OCI-LY1 (cell line): ENCODE data around the gene ST7.
"Not testable (repeated sequence)": the region's sequence is repeated elsewhere in the genome, so short reads cannot be mapped to it uniquely, and the experiment has no call there.

Experiments used
- EZH2 ChIP-seq: fragments of 200-600 bp; sonication (generic), shearing (Covaris generic); IDR thresholded peaks from 2 replicates; pipeline ENCODE4 v1.8.0; 2017; ENCODE audit warnings: borderline replicate concordance, mixed run types, mild to moderate bottlenecking, antibody characterized with exemption, low read length, moderate library complexity, mixed read lengths
- TF ChIP-seq, protein P1 (sequence below): fragments of 200-600 bp; sonication (generic), shearing (Covaris generic); IDR thresholded peaks from 2 replicates; pipeline ENCODE4 v1.5.1; 2017; ENCODE audit warnings: mild to moderate bottlenecking, antibody characterized with exemption, low read length, moderate library complexity, mixed read lengths

DNA sequence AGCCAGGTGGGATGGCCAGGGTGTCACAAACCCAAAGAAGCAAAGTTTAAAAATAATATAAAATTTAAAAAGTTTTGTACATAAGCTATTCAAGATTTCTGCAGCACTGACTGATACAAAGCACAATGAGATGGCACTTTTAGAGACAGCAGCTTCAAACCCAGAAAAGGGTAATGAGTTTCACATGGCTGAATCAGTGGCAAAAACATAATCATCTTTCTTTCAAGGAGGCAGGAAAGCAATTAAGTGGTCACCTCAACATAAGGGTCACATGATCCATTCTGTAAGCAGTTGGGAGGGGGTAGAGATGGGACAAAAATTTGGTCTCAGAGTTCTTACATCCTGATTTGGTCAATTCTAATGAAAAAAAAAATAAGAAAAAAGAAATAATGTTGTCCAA is 17.9 kb downstream of the ST7 start:
- not testable (repeated sequence) for TF ChIP-seq EZH2
- TF ChIP-seq, protein P1, sequence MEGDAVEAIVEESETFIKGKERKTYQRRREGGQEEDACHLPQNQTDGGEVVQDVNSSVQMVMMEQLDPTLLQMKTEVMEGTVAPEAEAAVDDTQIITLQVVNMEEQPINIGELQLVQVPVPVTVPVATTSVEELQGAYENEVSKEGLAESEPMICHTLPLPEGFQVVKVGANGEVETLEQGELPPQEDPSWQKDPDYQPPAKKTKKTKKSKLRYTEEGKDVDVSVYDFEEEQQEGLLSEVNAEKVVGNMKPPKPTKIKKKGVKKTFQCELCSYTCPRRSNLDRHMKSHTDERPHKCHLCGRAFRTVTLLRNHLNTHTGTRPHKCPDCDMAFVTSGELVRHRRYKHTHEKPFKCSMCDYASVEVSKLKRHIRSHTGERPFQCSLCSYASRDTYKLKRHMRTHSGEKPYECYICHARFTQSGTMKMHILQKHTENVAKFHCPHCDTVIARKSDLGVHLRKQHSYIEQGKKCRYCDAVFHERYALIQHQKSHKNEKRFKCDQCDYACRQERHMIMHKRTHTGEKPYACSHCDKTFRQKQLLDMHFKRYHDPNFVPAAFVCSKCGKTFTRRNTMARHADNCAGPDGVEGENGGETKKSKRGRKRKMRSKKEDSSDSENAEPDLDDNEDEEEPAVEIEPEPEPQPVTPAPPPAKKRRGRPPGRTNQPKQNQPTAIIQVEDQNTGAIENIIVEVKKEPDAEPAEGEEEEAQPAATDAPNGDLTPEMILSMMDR, result not testable (repeated sequence)
